22Rv1 (cell line): Measurements from ENCODE around the gene GYG2.

Source experiments
- ZFX ChIP-seq: fragments of 450-650 bp; IDR thresholded peaks from 2 replicates; pipeline ENCODE4 v1.6.1; 2017; ENCODE audit warnings: antibody characterized with exemption, borderline replicate concordance
- TF ChIP-seq, protein P1 (sequence below): fragments of 450-650 bp; IDR thresholded peaks from 2 replicates; pipeline ENCODE4 v1.5.1; 2017; ENCODE audit warnings: mild to moderate bottlenecking

DNA sequence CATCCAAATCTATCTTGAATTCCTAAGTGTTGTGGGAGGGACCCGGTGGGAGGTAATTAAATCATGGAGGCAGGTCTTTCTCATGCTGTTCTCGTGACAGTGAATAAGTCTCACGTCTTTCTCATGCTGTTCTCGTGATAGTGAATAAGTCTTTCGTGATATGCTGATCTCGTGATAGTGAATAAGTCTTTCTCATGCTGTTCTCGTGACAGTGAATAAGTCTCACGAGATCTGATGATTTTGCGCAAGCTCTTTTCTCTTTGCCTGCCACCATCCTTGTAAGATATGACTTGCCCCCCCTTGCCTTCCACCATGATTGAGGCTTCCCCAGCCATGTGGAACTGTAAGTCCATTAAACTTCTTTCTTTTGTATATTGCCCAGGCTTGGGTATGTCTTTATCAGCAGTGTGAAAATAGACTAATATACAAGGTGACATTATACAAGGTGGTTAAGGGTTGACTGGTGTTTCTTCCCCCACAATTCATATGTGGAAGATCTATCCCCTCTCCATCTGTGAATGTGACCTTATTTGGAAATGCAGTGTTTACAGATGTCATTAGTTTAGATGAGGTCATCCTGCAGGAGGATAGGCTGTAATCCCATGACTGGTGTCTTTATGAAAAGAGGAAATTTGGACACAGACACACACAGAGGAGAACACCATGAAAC is 72.8 kb downstream of the GYG2 start:
- TF ChIP-seq, protein P1, sequence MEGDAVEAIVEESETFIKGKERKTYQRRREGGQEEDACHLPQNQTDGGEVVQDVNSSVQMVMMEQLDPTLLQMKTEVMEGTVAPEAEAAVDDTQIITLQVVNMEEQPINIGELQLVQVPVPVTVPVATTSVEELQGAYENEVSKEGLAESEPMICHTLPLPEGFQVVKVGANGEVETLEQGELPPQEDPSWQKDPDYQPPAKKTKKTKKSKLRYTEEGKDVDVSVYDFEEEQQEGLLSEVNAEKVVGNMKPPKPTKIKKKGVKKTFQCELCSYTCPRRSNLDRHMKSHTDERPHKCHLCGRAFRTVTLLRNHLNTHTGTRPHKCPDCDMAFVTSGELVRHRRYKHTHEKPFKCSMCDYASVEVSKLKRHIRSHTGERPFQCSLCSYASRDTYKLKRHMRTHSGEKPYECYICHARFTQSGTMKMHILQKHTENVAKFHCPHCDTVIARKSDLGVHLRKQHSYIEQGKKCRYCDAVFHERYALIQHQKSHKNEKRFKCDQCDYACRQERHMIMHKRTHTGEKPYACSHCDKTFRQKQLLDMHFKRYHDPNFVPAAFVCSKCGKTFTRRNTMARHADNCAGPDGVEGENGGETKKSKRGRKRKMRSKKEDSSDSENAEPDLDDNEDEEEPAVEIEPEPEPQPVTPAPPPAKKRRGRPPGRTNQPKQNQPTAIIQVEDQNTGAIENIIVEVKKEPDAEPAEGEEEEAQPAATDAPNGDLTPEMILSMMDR = no peak
- TF ChIP-seq ZFX = no peak
